GM21367 (cell line): ENCODE measurements around the gene KCNG2.
"Not testable (repeated sequence)": the region's sequence is repeated elsewhere in the genome, so short reads cannot be mapped to it uniquely, and the experiment has no call there.

ENCODE experiments used
- ATAC-seq: cut with Tn5 transposase; IDR thresholded peaks from one replicate; pipeline ENCODE4 v1.9.1; 2021; ENCODE audit not compliant: unreplicated experiment

The KCNG2 gene, protein sequence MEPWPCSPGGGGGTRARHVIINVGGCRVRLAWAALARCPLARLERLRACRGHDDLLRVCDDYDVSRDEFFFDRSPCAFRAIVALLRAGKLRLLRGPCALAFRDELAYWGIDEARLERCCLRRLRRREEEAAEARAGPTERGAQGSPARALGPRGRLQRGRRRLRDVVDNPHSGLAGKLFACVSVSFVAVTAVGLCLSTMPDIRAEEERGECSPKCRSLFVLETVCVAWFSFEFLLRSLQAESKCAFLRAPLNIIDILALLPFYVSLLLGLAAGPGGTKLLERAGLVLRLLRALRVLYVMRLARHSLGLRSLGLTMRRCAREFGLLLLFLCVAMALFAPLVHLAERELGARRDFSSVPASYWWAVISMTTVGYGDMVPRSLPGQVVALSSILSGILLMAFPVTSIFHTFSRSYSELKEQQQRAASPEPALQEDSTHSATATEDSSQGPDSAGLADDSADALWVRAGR

DNA sequence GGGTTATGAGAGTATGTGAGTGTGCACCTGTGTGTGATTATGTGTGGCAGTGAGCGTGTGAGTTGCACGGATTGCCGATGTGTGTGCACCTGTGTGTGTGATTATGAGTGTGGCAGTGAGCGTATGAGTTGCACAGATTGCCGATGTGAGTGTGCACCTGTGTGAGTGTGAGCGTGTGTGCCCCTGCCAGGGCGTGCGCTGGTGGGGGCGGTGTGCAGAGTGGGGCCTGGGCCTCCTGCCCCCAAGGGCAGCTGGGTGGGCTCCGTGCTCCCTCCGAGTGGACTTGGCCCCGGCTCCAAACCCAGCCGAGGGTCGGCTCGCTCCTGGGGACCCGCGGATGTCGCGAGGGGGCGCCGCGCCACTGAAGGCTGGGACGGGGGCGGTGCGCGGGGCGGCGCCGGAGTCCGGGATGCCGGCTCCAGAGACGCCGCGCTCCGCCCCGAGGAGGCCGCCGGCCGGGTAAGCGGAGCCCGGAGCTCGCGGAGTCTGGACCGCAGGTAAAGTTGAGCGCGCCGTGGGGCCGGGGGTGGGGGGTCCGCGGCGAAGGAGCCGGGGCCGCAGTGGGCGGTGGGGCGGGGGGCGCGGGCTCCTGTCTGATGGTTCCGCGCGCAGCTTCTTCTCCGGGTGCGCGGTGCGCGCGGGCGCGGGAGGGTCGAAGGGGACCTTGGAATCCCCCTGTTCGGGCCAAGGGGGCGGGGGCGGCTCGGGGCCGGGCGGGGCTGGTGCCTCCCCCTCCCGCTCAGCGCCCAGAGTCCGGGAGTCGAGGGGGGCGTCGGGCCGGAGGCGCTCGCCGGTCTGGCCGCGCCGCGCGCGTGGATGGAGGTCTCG lies at the start of gene KCNG2:
TSS of gene KCNG2 (plus strand) at position 421 of the 828 bp plus-strand sequence. CDS start 65,730 bp downstream, outside the sequence.
- ATAC-seq, result no peak

DNA sequence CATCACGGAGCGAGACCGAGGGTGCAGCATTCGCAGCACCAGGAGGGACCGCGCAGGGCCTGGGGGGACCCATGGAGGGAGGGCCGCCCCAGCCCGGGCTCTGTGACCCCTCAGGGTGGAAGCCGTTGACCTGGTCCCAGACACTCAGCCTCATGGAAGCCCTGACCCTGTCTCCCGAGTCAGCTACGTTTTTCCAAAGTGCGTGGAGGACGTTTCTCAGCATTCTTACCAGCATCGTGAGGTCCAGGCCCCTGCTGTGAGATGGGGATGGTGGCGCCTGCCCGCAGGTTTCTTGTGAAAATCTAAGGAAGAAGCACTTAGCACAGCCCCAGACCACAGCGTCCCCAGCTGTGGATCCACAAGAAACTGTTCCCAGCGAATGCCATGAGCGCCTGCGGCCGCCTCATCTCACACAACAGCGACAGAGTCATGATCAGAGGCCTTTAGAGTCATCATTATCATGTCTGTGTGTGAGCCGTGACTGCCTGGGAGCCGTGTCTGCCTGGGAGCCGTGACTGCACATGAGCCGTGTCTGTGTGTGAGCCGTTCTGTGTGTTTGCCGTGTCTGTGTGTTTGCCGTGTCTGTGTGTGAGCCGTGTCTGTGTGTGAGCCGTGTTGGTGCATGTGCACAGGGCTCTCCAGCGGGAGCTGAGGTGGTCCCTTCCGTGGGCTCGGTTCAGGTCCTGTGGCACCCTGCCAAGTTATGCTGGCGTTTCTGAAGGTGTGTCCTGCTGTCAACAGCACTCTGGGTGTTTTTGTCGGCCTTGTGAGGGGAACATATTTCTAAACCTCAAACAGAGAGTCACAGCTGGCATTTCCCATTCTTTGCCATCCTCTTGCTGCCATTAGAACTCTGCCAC lies 49.2 kb upstream of the KCNG2 start:
- no peak for ATAC-seq

DNA sequence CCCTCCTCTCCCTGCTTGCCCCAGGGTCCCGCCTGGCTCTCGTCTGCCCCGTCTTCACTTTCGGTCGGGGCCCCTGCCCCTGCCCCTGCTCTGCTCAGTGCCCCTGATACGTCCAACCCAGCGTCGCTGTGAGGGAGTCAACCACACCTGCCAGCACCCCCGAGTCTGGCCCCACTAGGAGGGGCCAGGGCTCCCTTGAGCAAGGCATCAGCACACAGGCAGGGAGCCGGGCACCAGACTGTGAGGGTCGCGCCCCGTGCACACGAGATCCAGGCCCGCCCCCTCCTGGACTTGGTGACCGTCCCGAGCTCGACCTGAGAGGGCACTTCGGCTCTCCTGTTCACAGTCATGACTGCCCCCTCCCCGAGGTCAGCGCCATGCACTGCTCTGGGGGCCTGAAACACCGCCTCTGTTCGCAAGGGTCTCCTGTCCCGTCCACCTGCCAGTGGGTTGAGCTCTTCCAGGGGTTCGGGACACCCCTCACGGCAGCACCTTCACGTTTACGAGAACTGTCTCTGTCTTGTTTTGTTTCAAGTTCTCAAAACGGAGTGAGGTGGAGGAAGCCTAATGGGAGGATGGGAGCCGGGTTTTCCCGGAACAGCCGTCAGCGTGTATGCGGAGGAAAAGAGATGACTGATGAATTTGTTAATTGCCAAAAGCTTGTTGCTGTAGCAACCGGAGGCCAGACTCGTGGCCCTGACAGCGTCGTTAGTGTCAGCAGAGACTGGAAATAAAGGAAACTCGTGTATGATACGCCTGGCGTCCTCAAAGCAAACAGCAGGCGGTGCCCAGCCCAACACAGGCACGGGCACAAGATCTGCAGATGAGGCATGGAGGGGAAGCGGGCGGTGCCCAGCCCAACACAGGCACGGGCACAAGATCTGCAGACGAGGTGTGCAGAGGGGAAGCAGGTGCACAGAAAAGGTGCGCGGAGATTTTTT lies 48.2 kb upstream of the KCNG2 start:
- ATAC-seq, result no peak

DNA sequence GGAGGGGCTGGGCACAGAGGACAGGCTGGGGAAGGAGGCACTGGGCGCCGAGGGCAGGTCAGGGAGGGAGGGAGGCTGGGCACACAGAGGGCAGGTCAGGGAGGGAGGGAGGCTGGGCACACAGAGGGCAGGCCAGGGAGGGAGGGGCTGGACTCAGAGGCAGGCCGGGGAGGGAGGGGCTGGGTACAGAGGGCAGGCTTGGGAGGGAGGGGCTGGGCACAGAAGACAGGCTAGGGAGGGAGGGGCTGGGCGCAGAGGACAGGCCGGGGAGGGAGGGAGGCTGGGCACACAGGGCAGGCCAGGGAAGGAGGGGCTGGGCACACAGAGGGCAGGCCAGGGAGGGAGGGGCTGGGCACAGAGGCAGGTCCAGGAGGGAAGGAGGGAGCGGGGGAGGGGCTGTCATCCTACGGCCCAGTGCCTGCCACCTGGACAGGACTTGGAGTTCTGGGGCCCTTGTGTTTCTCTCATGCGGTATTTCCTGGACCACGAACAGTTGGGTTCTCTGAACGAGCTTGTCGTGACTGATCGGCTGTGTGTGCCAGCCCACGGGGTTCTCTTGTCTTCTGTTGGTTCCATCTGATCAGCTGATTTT lies 46.7 kb upstream of the KCNG2 start:
- no peak for ATAC-seq

GRCh38 chr18:79751918-79752578 lies 45.7 kb upstream of the KCNG2 start:
- ATAC-seq, result not testable (repeated sequence)

DNA sequence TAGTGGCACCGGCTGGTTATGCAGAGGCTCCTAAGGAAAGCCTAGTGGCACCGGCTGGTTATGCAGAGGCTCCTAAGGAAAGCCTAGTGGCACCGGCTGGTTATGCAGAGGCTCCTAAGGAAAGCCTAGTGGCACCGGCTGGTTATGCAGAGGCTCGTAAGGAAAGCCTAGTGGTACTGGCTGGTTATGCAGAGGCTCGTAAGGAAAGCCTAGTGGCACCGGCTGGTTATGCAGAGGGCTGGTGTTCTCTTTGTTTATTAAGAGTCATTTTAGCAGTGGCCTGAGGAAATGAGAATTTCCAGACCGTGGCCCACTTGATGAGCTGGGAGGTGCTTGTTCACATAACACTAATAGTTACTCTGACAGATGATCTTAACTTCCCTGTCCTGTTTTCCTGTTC lies 44.8 kb upstream of the KCNG2 start:
- ATAC-seq, result not testable (repeated sequence)

DNA sequence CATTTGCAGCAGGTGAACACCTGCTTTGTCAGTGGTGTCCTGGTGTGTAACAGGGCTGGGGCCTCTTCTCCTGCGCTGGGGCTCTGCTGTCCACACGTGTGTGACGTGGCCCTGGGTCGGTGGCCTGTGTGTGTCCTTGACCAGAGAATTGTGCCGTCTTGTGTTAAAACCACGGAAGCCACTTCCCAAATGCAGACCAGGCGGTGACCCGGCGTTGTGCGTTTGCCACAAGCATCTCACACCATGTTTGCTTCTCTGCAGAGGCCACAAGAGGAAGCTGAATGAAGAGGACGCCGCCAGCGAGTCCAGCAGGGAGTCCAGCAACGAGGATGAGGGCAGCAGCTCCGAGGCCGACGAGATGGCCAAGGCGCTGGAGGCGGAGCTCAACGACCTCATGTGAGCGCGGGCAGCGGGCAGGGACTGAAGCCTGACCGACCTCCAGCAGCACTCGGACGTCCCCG lies 44.3 kb upstream of the KCNG2 start:
- ATAC-seq, result no peak

DNA sequence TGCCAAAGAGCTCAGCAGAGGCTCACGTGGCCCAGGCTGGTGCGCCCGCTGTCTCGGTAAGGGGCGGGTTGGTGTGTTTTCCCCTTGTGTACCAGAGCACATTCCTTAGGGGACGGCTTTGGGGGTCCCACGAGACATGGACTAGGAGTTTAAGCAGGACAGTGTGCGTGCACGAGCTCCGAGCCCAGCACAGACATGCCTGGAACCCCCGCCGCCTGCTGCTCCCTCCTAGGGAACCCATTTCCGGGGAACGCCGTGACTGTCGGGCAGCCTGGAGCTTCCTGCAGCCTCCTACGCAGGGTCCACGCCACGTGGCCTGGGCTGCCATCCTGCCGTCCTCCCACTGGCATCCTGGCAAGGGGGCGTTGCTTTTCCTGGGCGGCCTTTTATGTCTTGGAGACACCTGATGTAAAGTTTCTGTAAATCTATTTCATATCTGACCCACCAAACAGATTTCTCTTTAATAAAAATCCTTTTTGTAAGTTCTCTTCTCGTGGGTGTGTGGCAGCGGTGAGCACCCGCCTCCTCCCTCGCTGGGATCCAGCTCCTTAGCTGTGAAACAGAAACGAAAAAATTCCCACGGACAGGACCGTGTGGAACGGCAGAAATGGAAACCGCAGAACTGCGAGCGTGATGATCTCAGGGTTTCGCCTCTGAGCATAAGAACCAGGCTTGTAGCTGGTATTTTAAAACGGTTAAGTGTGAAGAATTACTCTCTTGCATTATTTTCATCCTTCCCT lies 43.5 kb upstream of the KCNG2 start:
- no peak for ATAC-seq

DNA sequence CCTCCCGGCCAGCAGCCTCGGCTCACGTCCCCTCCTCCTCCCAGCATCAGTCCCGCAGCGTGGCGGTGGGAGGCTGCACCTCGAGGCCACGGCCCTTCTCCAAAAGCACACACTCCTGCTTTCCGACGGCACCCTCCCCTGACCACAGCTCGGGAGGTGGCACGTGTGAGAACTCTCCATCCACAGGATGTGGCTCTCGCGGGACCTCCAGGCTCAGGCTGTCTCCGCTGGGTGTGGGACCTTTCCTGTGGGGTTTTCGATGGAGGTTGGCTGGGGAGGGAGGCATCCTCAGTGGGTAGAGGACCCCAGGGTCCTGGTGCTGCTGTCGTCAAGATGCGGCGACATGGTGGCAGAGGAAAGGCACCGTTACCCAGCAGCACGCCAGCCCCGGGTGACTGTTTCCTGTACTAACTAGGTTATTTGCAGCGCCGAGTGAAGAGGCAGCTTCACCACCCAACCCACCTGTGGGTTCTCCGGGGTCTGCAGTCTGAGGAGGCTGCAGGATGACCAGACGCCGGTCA lies 42.8 kb upstream of the KCNG2 start:
- no peak for ATAC-seq

DNA sequence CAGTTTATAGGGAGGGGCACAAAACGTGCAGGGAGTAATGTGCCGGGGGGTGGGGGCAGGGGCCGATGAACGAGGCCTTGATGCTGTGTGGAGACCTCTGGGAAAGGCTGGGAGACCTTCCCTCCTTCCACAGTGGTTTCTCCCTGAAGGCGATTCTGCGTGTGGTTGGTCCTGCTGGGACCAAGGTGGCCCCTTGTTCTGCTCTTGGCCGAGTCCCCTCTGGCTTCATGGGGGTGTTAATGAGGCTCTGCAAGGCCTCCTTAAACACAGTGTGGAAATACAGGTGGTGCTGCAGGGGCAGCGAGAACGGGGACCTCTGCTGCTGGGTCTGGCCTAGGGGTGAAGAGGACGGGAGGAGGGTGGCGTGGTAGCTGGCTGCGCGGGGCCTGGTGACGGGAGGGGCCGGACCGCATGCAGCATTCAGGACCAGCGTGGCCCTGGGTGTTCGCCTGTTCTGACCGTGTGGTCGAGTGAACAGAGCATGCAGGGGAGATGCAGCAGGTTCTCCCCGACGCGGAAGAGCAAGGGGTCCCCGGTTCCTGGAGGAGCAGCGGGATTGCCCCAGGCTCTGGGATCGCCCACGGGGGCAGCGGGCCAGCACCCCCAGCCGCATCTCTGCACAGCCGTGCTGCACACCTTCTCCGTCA lies 42.1 kb upstream of the KCNG2 start:
- ATAC-seq, result no peak

- ATAC-seq, result no peak
These were observed 41.6 kb upstream of the KCNG2 start for GRCh38 chr18:79756143-79756500.

DNA sequence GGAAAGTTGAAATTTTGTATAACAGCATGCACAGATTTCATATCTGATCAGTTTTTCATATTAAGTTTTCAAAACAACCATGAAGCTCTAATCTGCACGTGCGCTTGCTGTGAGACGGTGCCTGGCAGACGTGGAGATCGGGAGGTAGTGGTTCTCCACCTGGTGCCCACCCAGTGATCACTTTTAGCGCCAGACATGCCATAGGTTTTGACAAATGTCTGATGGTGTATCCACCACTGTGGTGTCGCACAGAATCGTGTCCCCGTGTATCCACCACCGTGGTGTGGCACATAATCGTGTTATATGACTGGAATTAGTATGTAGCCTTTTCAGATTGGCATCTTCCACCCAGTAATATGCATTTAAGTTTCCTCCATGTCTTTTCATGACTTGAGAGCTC lies 40.9 kb upstream of the KCNG2 start:
- ATAC-seq, result no peak

GRCh38 chr18:79760348-79760747 lies 37.4 kb upstream of the KCNG2 start:
- ATAC-seq, result no peak

DNA sequence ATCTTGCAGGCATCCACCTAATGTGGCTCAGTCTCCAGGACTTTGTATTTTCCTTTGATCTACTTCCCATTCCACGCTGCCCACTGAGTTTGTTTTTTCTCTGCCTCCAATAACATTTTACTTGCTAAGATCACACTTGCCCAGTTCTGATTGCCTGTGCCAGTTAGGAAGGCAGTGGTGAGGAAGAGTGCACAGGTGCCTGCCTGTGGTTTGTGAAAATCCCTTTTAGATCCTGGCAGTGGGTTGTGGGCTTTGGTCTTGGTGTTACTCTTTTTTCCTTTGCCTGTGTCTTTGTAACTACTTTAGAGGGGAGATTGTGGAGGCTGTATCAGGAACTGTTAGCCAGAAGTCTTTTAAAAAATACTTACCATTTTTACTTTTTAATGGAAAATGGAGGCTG lies 36.9 kb upstream of the KCNG2 start:
- no peak for ATAC-seq

DNA sequence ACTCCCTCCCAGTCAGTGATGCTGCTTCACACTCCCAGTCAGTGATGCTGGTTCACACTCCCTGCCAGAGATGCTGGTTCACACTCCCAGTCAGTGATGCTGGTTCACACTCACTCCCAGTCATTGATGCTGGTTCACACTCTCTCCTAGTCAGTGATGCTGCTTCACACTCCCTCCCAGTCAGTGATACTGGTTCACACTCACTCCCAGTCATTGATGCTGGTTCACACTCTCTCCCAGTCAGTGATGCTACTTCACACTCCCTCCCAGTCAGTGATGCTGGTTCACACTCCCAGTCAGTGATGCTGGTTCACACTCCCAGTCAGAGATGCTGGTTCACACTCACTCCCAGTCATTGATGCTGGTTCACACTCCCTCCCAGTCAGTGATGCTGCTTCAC lies 34.3 kb upstream of the KCNG2 start:
- ATAC-seq, result no peak

GRCh38 chr18:79764131-79764530 lies 33.6 kb upstream of the KCNG2 start:
- ATAC-seq, result no peak

DNA sequence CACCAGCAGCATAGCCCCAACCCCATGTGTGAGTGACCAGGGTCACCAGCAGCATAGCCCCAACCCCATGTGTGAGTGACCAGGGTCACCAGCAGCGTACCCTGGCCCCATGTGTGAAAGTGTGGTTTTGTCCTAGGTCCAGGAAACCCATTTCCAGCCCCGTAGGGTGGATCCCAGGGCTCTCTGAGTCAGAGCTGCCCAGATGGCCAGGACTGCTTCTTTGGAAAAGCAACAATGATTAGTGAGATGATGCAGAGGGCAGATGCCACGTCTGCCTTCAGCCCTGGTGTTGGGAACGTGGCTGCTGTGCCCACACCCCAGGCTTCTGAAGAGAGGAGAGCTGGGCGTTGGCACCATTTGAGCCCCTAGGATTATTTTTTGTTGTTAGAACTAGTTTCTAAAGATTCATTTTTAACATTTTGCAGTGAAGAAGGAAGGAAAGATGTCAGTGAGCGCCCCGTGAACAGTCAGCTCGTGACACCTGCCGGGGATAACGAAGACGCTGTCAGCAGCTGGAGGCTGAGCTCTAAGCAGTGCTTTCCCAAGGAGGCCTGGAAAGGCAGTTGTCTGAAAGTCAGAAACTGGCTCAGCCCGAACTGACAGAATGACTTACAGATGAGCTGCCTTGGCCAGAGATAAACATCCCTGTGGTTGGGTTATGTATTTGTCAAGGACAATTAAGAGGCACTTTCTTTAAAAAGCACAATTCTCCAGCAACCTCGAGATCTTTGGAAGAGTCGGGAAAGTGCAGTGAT lies 32.1 kb upstream of the KCNG2 start:
- ATAC-seq, result no peak
